Erythroblast (primary cell): Measurements from ENCODE around the gene PDCD7.

Experiments
- GATA1 ChIP-seq: IDR thresholded peaks from 2 replicates; pipeline ENCODE4 v1.6.1; 2011; ENCODE audit warnings: low read depth, mild to moderate bottlenecking, control low read depth, low read length, moderate library complexity
- POLR2A ChIP-seq: IDR thresholded peaks from 2 replicates; pipeline ENCODE4 v1.6.1; 2011; ENCODE audit warnings: mild to moderate bottlenecking, low read length

- no peak for TF ChIP-seq POLR2A
- TF ChIP-seq GATA1 = no peak
These were observed 31.5 kb downstream of the PDCD7 start for GRCh38 chr15:65101891-65102708.
